Inflammatory macrophage treated with lipopolysaccharide for 1 hour (primary cell): ENCODE results near the gene NLGN1.
"Not testable (repeated sequence)": the region's sequence is repeated elsewhere in the genome, so short reads cannot be mapped to it uniquely, and the experiment has no call there.

Source experiments
- DNase-seq, 2 donors: peaks; one replicate each; pipeline ENCODE4 v3.0.0-alpha.2; 2020 to 2022

NLGN1 gene

GRCh38 chr3:173397161-173398110, at the start of gene NLGN1:
TSS of gene NLGN1 (plus strand) at chr3:173397744.
- DNase-seq: peak in 1 of 2 donors; percentile 28

- no peak for DNase-seq
These were observed 45.7 kb upstream of the NLGN1 start for GRCh38 chr3:173351886-173352285.

DNA sequence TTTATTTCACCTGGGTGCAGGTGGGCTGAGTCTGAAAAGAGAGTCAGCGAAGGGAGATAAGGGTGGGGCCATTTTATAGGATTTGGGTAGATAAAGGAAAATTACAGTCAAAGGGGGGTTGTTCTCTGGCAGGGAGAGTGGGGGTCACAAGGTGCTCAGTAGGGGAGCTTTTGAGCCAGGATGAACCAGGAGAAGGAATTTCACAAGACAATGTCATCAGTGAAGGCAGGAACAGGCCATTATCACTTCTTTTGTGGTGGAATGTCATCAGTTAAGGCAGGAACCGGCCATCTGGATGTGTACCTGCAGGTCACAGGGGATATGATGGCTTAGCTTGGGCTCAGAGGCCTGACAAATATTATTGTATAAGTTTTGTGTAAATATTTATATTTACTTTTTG, 44.4 kb upstream of the NLGN1 start:
- DNase-seq: not testable (repeated sequence)

- peak; percentile 2 to 3 for DNase-seq
These were observed 43.4 kb upstream of the NLGN1 start for GRCh38 chr3:173354124-173354523.

DNA sequence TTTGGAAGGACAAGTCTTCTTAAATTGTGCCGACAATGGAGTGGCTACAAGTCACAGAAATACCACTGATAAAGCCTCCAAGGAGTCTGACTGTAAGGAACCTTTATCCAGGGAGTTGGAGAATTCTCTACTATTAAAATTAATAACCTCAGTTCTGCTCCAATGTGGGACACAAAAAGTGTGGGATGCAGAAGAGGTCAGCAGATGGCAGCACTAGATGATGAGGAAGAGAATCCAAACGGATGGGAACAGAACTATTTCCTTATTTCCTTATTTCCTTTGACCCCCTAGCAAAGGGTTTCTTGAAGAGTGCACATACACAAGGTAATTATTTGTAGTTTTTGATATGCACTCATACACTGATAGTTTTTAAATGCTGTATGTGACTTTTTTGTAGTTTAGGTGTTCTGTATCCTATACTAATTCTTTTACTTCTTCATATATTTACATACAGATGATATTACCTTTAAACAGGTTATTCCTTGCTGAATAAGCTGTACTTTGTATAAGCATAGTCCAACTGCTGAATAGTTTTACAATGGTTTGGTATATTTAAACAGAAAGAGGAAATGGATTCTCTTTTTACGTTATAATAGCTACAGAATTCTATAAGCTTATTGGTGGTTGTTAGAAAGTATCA, 25.6 kb upstream of the NLGN1 start:
- peak in 1 of 2 donors; percentile 52 for DNase-seq

DNA sequence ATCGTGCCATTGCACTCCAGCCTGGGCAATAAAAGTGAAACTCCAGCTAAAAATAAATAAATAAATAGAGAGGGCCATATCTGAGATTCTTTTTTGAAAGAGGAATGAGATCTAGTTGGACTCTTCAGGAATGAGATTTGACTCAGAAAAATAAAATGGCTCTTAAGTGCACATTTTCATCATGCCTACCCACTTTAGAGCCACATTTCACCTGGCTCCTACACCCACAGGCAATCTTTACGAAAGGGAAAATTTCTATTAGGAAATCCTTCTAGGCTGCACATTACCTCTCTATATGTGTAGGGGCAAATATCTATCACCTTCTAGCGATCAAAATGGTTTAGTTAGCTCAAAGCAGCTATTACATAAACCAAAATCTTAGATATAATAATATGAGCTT, 16.9 kb upstream of the NLGN1 start:
- no peak for DNase-seq

DNA sequence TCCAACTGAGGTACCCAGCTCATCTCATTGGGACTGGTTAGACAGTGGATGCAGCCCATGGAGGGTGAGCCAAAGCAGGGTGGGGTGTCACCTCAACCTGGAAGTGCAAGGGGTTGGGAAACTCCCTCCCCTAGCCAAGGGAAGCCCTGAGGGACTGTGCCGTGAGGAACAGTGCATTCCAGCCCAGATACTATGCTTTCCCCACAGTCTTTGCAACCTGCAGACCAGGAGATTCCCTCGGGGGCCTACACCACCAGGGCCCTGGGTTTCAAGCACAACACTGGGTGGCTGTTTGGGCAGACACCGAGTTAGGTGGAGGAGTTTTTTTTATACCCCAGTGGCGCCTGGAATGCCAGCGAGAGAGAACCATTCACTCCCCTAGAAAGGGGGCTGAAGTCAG, 15.6 kb upstream of the NLGN1 start:
- DNase-seq: not testable (repeated sequence)

DNA sequence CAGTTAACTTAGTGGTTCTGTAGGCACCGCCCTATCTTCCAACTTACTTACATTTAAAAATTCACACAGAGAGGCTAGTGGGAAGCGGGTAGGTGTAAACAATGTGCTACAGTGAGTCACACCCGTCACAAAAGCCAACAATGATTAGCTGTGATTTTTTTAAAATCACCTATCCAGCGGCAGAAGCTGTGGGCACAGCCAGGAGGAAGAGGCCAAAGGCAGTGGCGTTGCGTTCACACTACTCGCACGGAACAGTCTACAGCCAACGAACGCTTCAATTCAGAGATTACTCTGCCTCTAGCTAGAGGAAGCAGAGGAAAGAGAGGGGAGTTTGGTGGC, 2.5 kb upstream of the NLGN1 start:
- DNase-seq: peak in 1 of 2 donors; percentile 22

DNA sequence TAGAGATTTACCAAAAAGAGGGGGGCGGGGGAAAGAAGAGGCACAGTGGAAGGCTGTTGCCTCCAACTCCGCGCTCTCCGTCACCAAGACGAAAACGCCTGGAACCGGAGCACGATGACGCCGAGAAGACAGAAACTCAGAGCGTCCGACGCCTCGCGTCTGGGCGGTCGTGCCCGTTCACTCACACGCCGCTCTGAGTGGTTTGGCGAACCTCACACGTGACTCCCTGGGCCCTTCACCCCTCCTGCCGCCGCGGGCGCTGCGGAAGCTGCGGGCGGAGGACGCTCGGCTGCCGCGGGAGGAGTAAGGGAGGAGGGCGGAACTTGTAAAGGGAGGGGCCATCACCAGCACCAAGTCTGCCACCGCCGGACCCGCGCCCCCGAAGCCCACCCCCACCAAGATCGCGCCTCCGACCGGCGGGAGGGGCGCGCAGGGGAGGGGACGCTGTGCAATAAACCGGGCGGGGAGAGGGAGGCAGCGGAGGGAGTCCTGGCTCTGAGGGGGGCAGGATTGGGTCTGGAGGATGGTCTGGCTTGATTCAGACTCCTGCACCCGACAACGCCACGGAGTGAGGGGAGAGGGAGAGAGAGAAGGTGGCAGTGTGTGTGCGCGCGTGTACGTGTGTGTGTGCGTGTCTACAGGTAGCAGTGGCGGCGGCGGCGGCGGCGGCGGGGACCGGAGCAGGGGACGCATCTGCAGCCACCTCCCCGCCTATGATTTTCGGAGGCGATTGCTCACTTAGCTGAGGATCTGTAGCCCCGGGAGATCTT, 1.9 kb upstream of the NLGN1 start:
- peak; percentile 49 to 64 for DNase-seq

DNA sequence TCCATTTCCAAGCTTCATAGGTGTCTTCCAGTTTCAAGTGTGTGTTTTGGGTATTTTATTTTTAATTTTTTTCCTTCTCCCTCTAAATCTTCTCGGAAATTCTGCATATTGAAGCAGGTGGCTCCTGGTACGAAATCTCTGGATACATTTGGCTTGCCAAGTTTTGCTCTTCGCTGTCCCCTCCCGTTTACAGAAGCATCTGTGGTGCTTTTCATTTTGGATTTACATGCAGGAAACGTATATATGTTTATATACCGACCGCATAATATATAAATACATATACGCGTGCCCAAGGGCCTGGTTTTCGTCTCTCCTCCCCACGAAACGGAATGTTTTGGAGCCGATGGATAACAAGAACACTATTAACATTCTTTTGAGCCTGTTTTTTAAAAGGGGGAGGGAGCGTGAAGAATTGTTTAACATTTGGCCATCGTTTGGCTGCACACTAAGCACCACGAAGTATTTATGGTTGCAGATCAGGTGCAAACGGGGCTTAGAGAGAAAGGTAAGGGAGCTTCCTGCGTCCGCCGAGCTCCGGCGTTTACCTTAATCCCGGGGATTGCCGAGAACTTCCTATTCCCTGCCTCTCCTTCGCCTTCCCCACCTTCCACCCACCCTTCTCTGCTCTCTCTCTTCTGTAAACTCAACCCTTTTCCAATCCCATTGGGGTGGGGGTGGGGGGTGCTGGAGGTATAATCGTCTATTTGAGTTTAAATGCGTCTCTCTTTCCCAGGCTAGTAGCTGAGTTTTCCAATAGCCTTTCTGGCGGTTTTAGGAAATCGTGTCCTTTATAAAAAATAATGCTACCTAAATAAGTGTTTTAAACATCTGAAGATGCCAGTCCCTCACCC, 1.1 kb upstream of the NLGN1 start:
- no peak for DNase-seq

DNA sequence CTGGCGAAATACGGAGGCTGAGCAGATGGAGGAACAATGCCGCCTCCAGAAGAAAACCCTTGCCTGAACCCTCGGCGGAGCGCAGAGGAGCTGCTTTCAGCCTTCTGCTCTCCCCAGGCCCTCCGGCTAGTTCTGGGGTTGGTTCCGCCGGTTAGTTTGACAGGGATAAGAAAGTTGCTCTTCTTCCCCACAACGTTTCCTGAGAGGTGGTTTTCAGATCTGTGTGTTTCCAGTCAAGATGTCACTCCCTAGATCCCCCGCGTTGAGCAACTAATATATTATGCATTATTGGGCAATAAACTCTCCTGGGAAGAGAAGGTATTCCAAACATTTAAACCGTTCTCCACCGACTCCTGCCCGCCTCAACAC, 551 bp downstream of the NLGN1 start:
- DNase-seq: no peak

GRCh38 chr3:173399044-173399443, 1.5 kb downstream of the NLGN1 start:
- DNase-seq: no peak

- no peak for DNase-seq
These were observed 3.8 kb downstream of the NLGN1 start for GRCh38 chr3:173401369-173401768.

DNA sequence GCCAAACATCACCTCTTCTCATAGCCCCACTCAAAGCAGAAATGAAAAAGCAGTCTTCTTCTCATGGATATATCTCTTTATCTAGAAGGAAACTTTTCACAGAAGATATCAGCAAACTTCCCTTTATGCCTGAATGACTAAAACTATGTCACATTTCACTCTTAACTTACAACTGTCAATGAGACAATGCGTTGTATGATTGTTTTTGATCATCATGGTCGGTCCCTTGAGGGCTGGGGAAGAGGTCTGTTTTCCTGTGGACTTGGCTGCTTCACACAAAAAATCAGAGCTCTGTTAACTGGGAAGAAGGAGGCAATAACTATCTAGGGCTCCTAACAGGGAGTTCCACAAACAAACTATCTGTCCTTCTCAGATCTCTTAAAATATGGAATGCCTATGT, 5.1 kb downstream of the NLGN1 start:
- DNase-seq: no peak

- DNase-seq: no peak
These were observed 5.8 kb downstream of the NLGN1 start for GRCh38 chr3:173403376-173403775.

- no peak for DNase-seq
These were observed 6.6 kb downstream of the NLGN1 start for GRCh38 chr3:173404156-173404555.

GRCh38 chr3:173410436-173410835, 12.9 kb downstream of the NLGN1 start:
- DNase-seq: no peak

DNA sequence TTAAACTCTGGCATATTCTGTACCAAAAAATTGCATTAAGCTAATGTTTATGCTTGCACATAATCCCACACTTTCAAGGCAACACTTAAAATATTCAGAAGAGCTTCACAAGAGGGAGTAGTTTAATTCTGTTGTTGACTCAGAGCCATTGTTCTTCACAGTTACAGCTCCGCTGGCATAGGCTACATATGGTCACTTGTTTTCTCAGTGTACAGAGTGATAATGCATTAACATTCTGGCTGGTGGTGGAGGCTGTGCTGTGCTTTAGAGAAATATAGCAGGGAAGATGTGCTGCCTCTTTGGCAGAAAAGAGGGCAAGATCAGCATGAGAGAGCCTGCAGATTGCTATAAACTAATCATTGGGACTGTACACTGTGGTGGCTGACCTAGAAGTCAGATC, 13.3 kb downstream of the NLGN1 start:
- DNase-seq: no peak

DNA sequence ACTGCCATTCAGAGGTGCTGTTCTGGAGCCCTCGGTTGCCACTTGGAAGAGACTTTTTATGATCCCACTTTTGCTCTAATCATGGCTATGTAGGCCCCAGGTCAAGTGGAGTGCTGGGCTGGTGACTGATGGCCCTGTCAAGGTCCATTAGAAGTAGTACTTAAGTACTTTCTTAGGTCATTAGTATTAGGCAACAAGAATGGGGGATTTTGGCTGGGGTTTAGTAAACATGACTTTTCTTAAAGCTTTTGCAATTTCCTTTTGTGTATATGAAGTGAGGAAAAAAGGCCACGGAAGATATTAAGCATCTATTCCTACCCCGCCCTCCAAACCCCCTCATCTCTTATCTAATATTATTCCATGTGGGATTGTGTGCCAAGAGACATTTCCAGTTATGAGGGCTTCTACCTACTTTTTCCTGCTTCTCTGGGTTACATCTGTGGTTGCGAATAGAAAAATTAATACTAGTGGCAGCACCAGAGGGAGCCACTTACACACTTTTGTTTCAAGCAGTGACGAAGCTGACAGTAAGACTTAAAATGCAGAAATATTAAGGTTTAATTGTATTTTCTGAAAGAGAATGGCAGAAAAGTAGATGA, 13.9 kb downstream of the NLGN1 start:
- peak; percentile 32 to 35 for DNase-seq

- no peak for DNase-seq
These were observed 18.5 kb downstream of the NLGN1 start for GRCh38 chr3:173416070-173416469.

GRCh38 chr3:173429076-173429475, 31.5 kb downstream of the NLGN1 start:
- DNase-seq: no peak

- no peak for DNase-seq
These were observed 32.0 kb downstream of the NLGN1 start for GRCh38 chr3:173429527-173429926.
